C4-2B (cell line): ENCODE data around the gene ARHGAP26.

Source experiments
- ZFX ChIP-seq: fragments of 450-650 bp; IDR thresholded peaks from 2 replicates; pipeline ENCODE4 v1.6.1; 2017
- TF ChIP-seq, protein P1 (sequence below): fragments of 450-650 bp; conservative IDR thresholded peaks from 2 replicates; pipeline ENCODE4 v1.5.1; 2017; ENCODE audit warnings: mild to moderate bottlenecking

DNA sequence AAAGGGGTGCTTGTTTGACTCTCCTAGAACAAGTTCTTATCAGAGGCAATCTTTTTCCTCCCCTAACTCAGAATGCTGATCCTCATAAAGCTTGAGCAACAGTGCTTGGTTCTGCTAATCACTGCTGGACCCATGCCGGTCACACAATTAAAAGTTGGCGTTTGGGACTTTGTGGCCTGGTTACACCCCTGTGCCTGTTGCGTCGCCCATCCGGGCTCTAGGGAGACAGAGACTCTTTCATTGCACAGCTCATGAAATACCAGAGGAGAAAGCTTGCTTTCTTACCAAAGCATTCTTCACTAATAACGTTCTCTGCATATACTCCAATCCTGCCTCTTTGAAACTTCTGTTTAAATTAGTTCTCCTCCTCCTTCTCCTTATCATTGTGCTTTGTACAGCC lies 332.2 kb downstream of the ARHGAP26 start:
- TF ChIP-seq, protein P1, sequence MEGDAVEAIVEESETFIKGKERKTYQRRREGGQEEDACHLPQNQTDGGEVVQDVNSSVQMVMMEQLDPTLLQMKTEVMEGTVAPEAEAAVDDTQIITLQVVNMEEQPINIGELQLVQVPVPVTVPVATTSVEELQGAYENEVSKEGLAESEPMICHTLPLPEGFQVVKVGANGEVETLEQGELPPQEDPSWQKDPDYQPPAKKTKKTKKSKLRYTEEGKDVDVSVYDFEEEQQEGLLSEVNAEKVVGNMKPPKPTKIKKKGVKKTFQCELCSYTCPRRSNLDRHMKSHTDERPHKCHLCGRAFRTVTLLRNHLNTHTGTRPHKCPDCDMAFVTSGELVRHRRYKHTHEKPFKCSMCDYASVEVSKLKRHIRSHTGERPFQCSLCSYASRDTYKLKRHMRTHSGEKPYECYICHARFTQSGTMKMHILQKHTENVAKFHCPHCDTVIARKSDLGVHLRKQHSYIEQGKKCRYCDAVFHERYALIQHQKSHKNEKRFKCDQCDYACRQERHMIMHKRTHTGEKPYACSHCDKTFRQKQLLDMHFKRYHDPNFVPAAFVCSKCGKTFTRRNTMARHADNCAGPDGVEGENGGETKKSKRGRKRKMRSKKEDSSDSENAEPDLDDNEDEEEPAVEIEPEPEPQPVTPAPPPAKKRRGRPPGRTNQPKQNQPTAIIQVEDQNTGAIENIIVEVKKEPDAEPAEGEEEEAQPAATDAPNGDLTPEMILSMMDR = no peak
- no peak for TF ChIP-seq ZFX
